Measurements from ENCODE around the gene PCBP3. TPM values are rescaled to one million over a fixed set of nuclear protein-coding genes. Genes with fewer than 3 reads are reported as not detected.
"Not testable (repeated sequence)": the region's sequence is repeated elsewhere in the genome, so short reads cannot be mapped to it uniquely, and the experiment has no call there.

PCBP3 gene
- total RNA-seq, 1 donor from 2014 or later, result not detected

- no peak for TF ChIP-seq CTCF (conservative IDR thresholded peaks at IDR 0.05; ENCODE audit: low read depth, low read length)
- DNase-seq (ENCODE audit: low read depth), result no peak
- H3K4me3 ChIP-seq (ENCODE audit: low read depth, low read length), result no peak overlapping the region
These were observed 315.7 kb downstream of the PCBP3 start for GRCh38 chr21:45959182-45959581.

- H3K4me3 ChIP-seq (ENCODE audit: low read depth, low read length), result no peak overlapping the region
- no peak for TF ChIP-seq CTCF (conservative IDR thresholded peaks at IDR 0.05; ENCODE audit: low read depth, low read length)
- DNase-seq (ENCODE audit: low read depth), result no peak
These were observed 316.4 kb downstream of the PCBP3 start for GRCh38 chr21:45959779-45960390.

GRCh38 chr21:45961408-45961807 is 317.9 kb downstream of the PCBP3 start:
- H3K4me3 ChIP-seq (ENCODE audit: low read depth, low read length); DNase-seq (ENCODE audit: low read depth): not testable (repeated sequence)

GRCh38 chr21:45962531-45963231 is 319.2 kb downstream of the PCBP3 start:
- TF ChIP-seq CTCF (conservative IDR thresholded peaks at IDR 0.05; ENCODE audit: low read depth, low read length), result no peak
- H3K4me3 ChIP-seq (ENCODE audit: low read depth, low read length), result no peak overlapping the region
- no peak for DNase-seq (ENCODE audit: low read depth)

- no peak overlapping the region for H3K4me3 ChIP-seq (ENCODE audit: low read depth, low read length)
- TF ChIP-seq CTCF (conservative IDR thresholded peaks at IDR 0.05; ENCODE audit: low read depth, low read length), result no peak
- DNase-seq (ENCODE audit: low read depth), result no peak
These were observed 319.7 kb downstream of the PCBP3 start for GRCh38 chr21:45963232-45963570.

- no peak overlapping the region for H3K4me3 ChIP-seq (ENCODE audit: low read depth, low read length)
- no peak for TF ChIP-seq CTCF (conservative IDR thresholded peaks at IDR 0.05; ENCODE audit: low read depth, low read length)
- DNase-seq (ENCODE audit: low read depth), result no peak
These were observed 321.1 kb downstream of the PCBP3 start for GRCh38 chr21:45964649-45965048.

- no peak for DNase-seq (ENCODE audit: low read depth)
- H3K4me3 ChIP-seq (ENCODE audit: low read depth, low read length), result no peak overlapping the region
- no peak for TF ChIP-seq CTCF (conservative IDR thresholded peaks at IDR 0.05; ENCODE audit: low read depth, low read length)
These were observed 321.7 kb downstream of the PCBP3 start for GRCh38 chr21:45965084-45965809.
